Measurements from ENCODE around the gene CYP4F11. TPM values are rescaled to one million over a fixed set of nuclear protein-coding genes. Genes with fewer than 3 reads are reported as not detected.
"Not testable (repeated sequence)": the region's sequence is repeated elsewhere in the genome, so short reads cannot be mapped to it uniquely, and the experiment has no call there.

CYP4F11 gene
- total RNA-seq, 1 donor from 2014 or later = not detected

GRCh38 chr19:15891434-15891833, 42.9 kb downstream of the CYP4F11 start:
- Histone ChIP-seq H3K27ac (ENCODE audit: low read depth, low read length) (no peak overlapping the region), H3K4me2 (ENCODE audit: low read length) (no peak overlapping the region), H3K9ac (ENCODE audit: low read length) (no peak overlapping the region), H3K27me3 (ENCODE audit: insufficient read depth, low read length) (no peaks in the 10 kb centered on the region), H2AFZ (ENCODE audit: low read depth, low read length) (no peak overlapping the region), H3K4me3 (ENCODE audit: insufficient read depth, low read depth, low read length) (no peak overlapping the region), H3K36me3 (ENCODE audit: insufficient read depth, low read length) (no peaks in the 10 kb centered on the region), H3K9me3 (ENCODE audit: insufficient read depth, low read depth, low read length) (peaks cover 6% of the 10 kb centered on the region), H3K4me1 (ENCODE audit: insufficient read depth, low read length) (no peaks in the 10 kb centered on the region), H3K79me2 (ENCODE audit: insufficient read depth, low read length) (no peaks in the 10 kb centered on the region), H4K20me1 (ENCODE audit: insufficient read depth, low read length) (no peaks in the 10 kb centered on the region)
- DNase-seq (ENCODE audit: low read depth) (no peak), FAIRE-seq (no peak)
- Mint-ChIP-seq H3K4me1 (ENCODE audit: low read depth, unreplicated experiment) (no peaks in the 10 kb centered on the region), H3K27me3 (ENCODE audit: low read depth, unreplicated experiment) (no peaks in the 10 kb centered on the region), H3K4me3 (ENCODE audit: unreplicated experiment) (no peak overlapping the region), H3K36me3 (ENCODE audit: low read depth, unreplicated experiment) (no peaks in the 10 kb centered on the region), H3K27ac (ENCODE audit: unreplicated experiment) (no peak overlapping the region), H3K9me3 (ENCODE audit: unreplicated experiment) (peaks cover 15% of the 10 kb centered on the region)
- no peak for TF ChIP-seq EZH2 (IDR thresholded peaks at IDR 0.05; ENCODE audit: insufficient read depth, low read length)
- TF ChIP-seq, protein P1, sequence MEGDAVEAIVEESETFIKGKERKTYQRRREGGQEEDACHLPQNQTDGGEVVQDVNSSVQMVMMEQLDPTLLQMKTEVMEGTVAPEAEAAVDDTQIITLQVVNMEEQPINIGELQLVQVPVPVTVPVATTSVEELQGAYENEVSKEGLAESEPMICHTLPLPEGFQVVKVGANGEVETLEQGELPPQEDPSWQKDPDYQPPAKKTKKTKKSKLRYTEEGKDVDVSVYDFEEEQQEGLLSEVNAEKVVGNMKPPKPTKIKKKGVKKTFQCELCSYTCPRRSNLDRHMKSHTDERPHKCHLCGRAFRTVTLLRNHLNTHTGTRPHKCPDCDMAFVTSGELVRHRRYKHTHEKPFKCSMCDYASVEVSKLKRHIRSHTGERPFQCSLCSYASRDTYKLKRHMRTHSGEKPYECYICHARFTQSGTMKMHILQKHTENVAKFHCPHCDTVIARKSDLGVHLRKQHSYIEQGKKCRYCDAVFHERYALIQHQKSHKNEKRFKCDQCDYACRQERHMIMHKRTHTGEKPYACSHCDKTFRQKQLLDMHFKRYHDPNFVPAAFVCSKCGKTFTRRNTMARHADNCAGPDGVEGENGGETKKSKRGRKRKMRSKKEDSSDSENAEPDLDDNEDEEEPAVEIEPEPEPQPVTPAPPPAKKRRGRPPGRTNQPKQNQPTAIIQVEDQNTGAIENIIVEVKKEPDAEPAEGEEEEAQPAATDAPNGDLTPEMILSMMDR (IDR thresholded peaks at IDR 0.05; ENCODE audit: insufficient read depth, low read depth, low read length) = no peak

- H3K9ac ChIP-seq (ENCODE audit: low read length); H3K4me1 ChIP-seq (ENCODE audit: insufficient read depth, low read length); H4K20me1 ChIP-seq (ENCODE audit: insufficient read depth, low read length); H3K27ac Mint-ChIP-seq (ENCODE audit: unreplicated experiment); H3K27ac ChIP-seq (ENCODE audit: low read depth, low read length); H3K27me3 Mint-ChIP-seq (ENCODE audit: low read depth, unreplicated experiment); H3K9me3 Mint-ChIP-seq (ENCODE audit: unreplicated experiment); H3K4me3 Mint-ChIP-seq (ENCODE audit: unreplicated experiment); FAIRE-seq; H3K36me3 Mint-ChIP-seq (ENCODE audit: low read depth, unreplicated experiment); H3K36me3 ChIP-seq (ENCODE audit: insufficient read depth, low read length); H3K79me2 ChIP-seq (ENCODE audit: insufficient read depth, low read length); H3K4me2 ChIP-seq (ENCODE audit: low read length); H3K27me3 ChIP-seq (ENCODE audit: insufficient read depth, low read length); H3K4me1 Mint-ChIP-seq (ENCODE audit: low read depth, unreplicated experiment); H3K9me3 ChIP-seq (ENCODE audit: insufficient read depth, low read depth, low read length); H3K4me3 ChIP-seq (ENCODE audit: insufficient read depth, low read depth, low read length); H2AFZ ChIP-seq (ENCODE audit: low read depth, low read length); DNase-seq (ENCODE audit: low read depth): not testable (repeated sequence)
Observed at GRCh38 chr19:15889339-15889738, 45.0 kb downstream of the CYP4F11 start.

DNA sequence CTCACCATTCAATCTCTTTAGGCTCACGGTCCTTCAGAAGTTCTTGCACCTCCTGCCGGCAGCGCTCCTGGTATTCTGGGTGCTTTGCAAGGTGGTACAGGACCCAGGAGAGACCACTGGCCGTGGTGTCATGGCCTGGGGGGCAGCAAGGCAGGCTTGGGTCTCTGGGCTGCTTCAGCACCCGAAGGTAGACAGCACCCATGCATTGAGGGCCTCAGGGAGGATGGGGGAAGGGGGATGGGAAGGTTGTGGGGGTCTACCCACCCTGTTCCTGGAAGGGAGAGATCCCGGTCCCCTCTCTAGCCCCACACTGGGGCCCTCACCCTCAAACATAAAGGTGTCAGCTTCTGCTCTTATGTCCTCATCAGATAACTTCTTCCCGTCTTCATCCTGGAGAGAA, 48.4 kb downstream of the CYP4F11 start:
- Histone ChIP-seq H4K20me1 (ENCODE audit: insufficient read depth, low read length) (no peaks in the 10 kb centered on the region), H3K4me3 (ENCODE audit: insufficient read depth, low read depth, low read length) (no peak overlapping the region), H2AFZ (ENCODE audit: low read depth, low read length) (no peak overlapping the region), H3K9me3 (ENCODE audit: insufficient read depth, low read depth, low read length) (no peaks in the 10 kb centered on the region), H3K79me2 (ENCODE audit: insufficient read depth, low read length) (no peaks in the 10 kb centered on the region), H3K9ac (ENCODE audit: low read length) (no peak overlapping the region), H3K4me1 (ENCODE audit: insufficient read depth, low read length) (no peaks in the 10 kb centered on the region), H3K27me3 (ENCODE audit: insufficient read depth, low read length) (no peaks in the 10 kb centered on the region), H3K36me3 (ENCODE audit: insufficient read depth, low read length) (no peaks in the 10 kb centered on the region), H3K4me2 (ENCODE audit: low read length) (no peak overlapping the region), H3K27ac (ENCODE audit: low read depth, low read length) (no peak overlapping the region)
- Mint-ChIP-seq H3K36me3 (ENCODE audit: low read depth, unreplicated experiment) (no peaks in the 10 kb centered on the region), H3K27ac (ENCODE audit: unreplicated experiment) (no peak overlapping the region), H3K4me1 (ENCODE audit: low read depth, unreplicated experiment) (no peaks in the 10 kb centered on the region), H3K9me3 (ENCODE audit: unreplicated experiment) (no peaks in the 10 kb centered on the region), H3K4me3 (ENCODE audit: unreplicated experiment) (no peak overlapping the region), H3K27me3 (ENCODE audit: low read depth, unreplicated experiment) (no peaks in the 10 kb centered on the region)
- FAIRE-seq = no peak
- TF ChIP-seq EZH2 (IDR thresholded peaks at IDR 0.05; ENCODE audit: insufficient read depth, low read length) = no peak
- TF ChIP-seq, protein P1 (IDR thresholded peaks at IDR 0.05; ENCODE audit: insufficient read depth, low read depth, low read length) = no peak
- no peak for DNase-seq (ENCODE audit: low read depth)
